Activated naive CD8-positive, alpha-beta T cell treated with anti-CD3 and anti-CD28 coated beads, Interleukin-2, amount 10 ng/mL, durations not matched to agents 7 days and 5 days (primary cell): Measurements from ENCODE around the gene LMOD3. TPM values are rescaled to one million over a fixed set of nuclear protein-coding genes. Genes with fewer than 3 reads are reported as not detected.

Experiments
- ATAC-seq: fragments of 150-1000 bp; cut with Tn5 transposase; one replicate; pipeline ENCODE4 v1.10.0; 2021; ENCODE audit warnings: low read depth, moderate library complexity
- POLR2A ChIA-PET: fragments of 350-600 bp; sonication (Branson Sonifier 250); formaldehyde crosslinking; loops from one replicate; lab custom pipeline; 2021; ENCODE audit warnings: antibody characterized with exemption; lab: Charles Lee
- DNase-seq: peaks from one replicate; pipeline ENCODE4 v3.0.0; 2021
- H3K27ac Mint-ChIP-seq: one replicate; pipeline ENCODE4 v1.8.0; 2022; ENCODE audit warnings: mild to moderate bottlenecking, mixed read lengths
- H3K27me3 Mint-ChIP-seq: one replicate; pipeline ENCODE4 v1.8.0; 2022; ENCODE audit warnings: mild to moderate bottlenecking, moderate library complexity, mixed read lengths
- H3K36me3 Mint-ChIP-seq: one replicate; pipeline ENCODE4 v1.8.0; 2021; ENCODE audit warnings: mild to moderate bottlenecking, mixed read lengths
- H3K4me1 Mint-ChIP-seq: one replicate; pipeline ENCODE4 v1.8.0; 2021; ENCODE audit warnings: mixed read lengths
- H3K4me3 Mint-ChIP-seq: one replicate; pipeline ENCODE4 v1.8.0; 2022; ENCODE audit warnings: mild to moderate bottlenecking, moderate library complexity, mixed read lengths
- H3K9me3 Mint-ChIP-seq: one replicate; pipeline ENCODE4 v1.8.0; 2021; ENCODE audit warnings: mixed read lengths
- total RNA-seq, 2 experiments: library from RNA; stranded (reverse); gene quantifications; one replicate each; pipeline ENCODE4 v1.2.3, GENCODE V29; 2021

The LMOD3 gene
- total RNA-seq, 2 experiments from 2014 or later = not detected

DNA sequence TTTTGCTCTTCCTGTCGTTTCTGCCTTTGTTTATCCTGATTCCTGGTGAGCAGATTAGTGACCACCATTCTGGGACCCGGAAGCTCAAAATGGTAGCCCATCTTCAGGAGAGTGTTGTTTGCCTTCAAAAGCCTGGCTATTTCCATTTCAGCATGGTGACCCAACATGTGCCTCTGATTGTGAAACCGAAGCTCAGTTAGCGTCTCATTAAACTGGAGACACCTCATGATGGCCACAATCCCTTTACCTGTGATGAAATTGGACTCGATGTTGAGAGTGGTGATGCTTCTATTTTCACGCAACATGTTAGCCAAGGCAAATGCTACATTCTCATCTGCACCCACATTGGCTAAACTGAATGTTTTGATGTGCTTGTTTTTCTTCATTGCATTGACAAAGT, 3.3 kb downstream of the LMOD3 start:
- no peak overlapping the region for H3K4me3 Mint-ChIP-seq
- ATAC-seq = no peak
- no peak overlapping the region for H3K27ac Mint-ChIP-seq
- no peak for DNase-seq
- H3K27me3 Mint-ChIP-seq = no peaks in the 10 kb centered on the region
- H3K9me3 Mint-ChIP-seq = no peaks in the 10 kb centered on the region
- H3K36me3 Mint-ChIP-seq = no peaks in the 10 kb centered on the region
- H3K4me1 Mint-ChIP-seq = peaks cover 5% of the 10 kb centered on the region
- POLR2A ChIA-PET = no interaction called here

DNA sequence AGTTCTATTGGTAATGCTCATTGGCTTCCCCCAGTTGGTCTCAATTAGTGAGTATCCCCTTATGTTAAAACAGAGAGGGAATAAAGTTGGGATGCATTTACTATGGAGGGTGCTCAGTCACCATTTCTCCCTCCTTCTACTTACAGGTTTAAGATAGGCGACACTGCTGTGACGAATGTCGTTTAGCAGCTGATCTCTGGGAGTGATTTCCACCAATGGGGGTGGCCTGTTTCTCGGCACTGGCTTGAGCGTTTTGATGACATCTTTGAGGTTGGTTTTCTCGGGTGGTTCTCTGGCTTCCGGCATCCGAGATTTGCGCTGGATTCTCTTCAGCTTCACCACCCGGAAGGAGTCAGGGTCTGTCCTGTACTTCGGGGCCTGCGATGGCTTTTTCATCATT, 3.8 kb downstream of the LMOD3 start:
- H3K9me3 Mint-ChIP-seq = no peaks in the 10 kb centered on the region
- POLR2A ChIA-PET = no interaction called here
- peaks cover 6% of the 10 kb centered on the region for H3K4me1 Mint-ChIP-seq
- H3K27me3 Mint-ChIP-seq = no peaks in the 10 kb centered on the region
- no peak overlapping the region for H3K27ac Mint-ChIP-seq
- H3K36me3 Mint-ChIP-seq = no peaks in the 10 kb centered on the region
- DNase-seq (no peak), ATAC-seq (no peak)
- H3K4me3 Mint-ChIP-seq = no peak overlapping the region

DNA sequence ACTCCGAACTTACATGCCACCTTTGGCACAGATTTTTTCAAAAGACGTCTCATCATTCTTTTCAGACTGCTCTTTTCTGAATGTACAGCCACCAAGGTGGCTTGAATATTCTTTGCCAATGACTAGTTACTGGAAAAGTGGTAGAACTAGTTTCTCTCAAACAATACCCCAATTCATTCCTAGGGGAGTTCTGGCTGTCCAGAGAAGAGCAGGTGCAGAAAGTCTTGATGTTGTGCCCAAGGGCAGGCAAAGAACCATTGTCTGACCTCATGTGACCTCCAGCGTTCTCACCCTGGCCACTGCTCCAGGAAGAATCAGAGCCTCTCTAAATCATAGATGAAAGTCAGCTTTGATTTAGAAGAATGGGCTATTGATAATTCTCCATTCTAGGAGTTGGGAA, 5.5 kb downstream of the LMOD3 start:
- ATAC-seq (no peak), DNase-seq (no peak)
- Mint-ChIP-seq H3K4me1 (peaks cover 7% of the 10 kb centered on the region), H3K36me3 (no peaks in the 10 kb centered on the region), H3K27ac (no peak overlapping the region), H3K27me3 (no peaks in the 10 kb centered on the region), H3K9me3 (no peaks in the 10 kb centered on the region), H3K4me3 (no peak overlapping the region)
- POLR2A ChIA-PET = no interaction called here

DNA sequence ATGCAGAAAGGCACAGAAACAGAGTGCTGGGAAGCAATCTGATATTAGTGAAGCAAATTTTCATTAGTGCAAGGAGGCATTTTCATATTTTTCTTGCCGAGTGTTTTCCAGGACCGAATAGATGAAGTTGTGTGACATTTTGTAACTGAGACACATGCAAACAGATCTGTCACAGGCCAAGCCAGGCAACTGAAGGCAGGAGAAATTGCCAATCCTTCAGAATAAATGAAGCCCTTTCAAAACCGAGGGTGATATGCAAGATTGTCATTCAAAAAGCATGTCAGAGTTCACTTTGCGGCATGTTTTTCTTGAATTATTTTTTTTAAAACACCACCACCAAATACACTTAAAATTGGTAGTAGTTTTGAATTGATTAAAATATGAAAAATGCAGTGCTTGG, 6.2 kb downstream of the LMOD3 start:
- H3K9me3 Mint-ChIP-seq = no peaks in the 10 kb centered on the region
- no peaks in the 10 kb centered on the region for H3K27me3 Mint-ChIP-seq
- H3K4me1 Mint-ChIP-seq = peaks cover 7% of the 10 kb centered on the region
- H3K27ac Mint-ChIP-seq = no peak overlapping the region
- no peak overlapping the region for H3K4me3 Mint-ChIP-seq
- ATAC-seq = no peak
- no peak for DNase-seq
- POLR2A ChIA-PET = no interaction called here
- H3K36me3 Mint-ChIP-seq = no peaks in the 10 kb centered on the region

DNA sequence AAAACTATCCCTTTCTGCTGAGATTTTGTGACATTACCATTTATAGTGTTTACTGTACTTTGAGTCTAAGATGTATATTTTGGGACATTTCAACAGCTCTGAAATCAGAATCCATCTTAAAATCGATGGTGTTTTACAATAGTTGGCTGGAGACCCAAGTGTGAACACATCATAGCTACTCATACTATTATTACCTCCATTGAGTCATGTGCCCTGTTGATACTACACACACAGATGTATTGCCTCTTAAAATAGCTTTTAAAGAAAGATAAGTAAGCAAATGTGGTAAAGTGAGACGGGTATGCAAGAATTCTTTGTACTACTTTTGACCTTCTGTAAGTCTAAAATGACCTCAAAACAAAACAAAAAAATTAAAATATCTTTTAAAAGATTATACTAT, 6.7 kb downstream of the LMOD3 start:
- Mint-ChIP-seq H3K9me3 (no peaks in the 10 kb centered on the region), H3K4me1 (peaks cover 5% of the 10 kb centered on the region), H3K36me3 (no peaks in the 10 kb centered on the region), H3K4me3 (no peak overlapping the region), H3K27ac (no peak overlapping the region), H3K27me3 (no peaks in the 10 kb centered on the region)
- no peak for DNase-seq
- no peak for ATAC-seq
- POLR2A ChIA-PET = no interaction called here

DNA sequence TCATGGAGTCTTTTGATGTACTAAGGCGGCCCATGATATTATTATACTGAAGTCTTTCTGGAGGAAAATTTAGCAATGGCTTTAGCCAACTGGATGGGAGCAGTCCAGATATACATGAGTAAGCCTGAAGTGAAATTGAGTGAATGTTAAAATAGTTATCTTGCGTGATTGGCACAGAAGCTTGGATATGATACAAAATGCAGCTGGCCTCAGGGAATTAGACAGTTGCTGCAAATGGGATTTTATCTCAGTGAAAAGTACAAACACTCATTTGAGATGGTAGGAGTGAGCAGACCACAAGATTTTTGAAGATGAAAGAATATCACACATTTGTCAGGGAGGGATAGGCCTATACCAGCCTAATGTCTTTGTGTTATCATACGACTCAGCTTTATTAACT, 8.9 kb downstream of the LMOD3 start:
- ATAC-seq (no peak), DNase-seq (no peak)
- POLR2A ChIA-PET = interaction anchor here (1.0 kb wide), 1 partner anchor 193 kb away, joined by 3 read pairs; no protein-coding TSS in a partner anchor
- Mint-ChIP-seq H3K36me3 (no peaks in the 10 kb centered on the region), H3K4me3 (no peak overlapping the region), H3K27ac (peak overlapping the region; percentile 4), H3K4me1 (peaks cover 2% of the 10 kb centered on the region), H3K9me3 (no peaks in the 10 kb centered on the region), H3K27me3 (no peaks in the 10 kb centered on the region)

DNA sequence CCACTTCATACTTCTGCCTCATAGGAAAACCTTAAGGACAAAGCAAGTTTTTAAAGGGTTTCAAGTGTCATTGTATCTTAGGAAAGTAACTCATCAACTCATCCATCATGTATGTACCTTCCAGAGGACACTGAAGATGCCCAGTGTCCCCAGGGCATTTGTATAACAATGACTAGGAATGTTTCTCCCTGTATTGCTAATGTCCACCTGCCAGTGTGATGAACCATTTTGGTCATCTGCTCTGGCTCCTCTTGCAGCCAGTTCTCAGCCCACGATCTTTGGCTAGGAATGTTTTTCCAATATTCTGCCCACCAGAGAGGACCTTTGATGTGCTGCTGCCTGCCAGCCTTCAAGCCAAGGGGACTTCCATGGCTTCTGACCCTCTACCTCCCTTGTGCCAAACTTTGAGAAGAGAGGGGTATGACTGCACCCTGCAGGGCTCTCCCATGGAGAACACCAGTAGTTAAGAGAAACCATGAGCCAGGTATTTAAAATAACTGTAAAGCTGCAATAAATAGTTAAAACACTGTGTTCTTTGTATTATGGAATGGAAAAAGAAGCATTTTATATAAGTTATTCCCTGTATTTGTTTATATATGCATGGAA, 11.4 kb downstream of the LMOD3 start:
- no peak overlapping the region for H3K27ac Mint-ChIP-seq
- H3K27me3 Mint-ChIP-seq = no peaks in the 10 kb centered on the region
- H3K36me3 Mint-ChIP-seq = peaks cover 6% of the 10 kb centered on the region
- H3K9me3 Mint-ChIP-seq = no peaks in the 10 kb centered on the region
- POLR2A ChIA-PET = no interaction called here
- H3K4me3 Mint-ChIP-seq = no peak overlapping the region
- ATAC-seq = no peak
- peaks cover 2% of the 10 kb centered on the region for H3K4me1 Mint-ChIP-seq
- DNase-seq = no peak

DNA sequence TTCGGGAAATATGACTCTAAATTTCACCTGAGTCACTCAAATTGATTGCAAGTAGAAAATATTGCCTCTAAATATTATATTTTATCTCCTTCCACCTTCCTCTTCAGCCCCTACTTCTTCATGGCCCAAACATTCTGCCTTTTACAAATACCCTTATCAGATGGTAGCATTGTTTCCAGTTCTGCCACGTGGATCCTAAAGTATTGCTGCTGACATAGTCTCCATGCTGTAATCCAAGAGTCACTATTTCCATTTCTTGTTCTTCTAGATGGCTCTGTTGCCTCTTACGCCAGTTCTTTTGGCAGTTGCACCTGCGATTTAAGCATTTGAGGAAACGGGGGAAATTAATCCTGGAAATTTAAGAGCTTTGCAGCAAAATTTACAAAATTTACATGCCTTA, 13.6 kb downstream of the LMOD3 start:
- Mint-ChIP-seq H3K4me3 (no peak overlapping the region), H3K4me1 (peaks cover 7% of the 10 kb centered on the region), H3K36me3 (peaks cover 16% of the 10 kb centered on the region), H3K27me3 (no peaks in the 10 kb centered on the region), H3K27ac (no peak overlapping the region), H3K9me3 (no peaks in the 10 kb centered on the region)
- POLR2A ChIA-PET = interaction anchor here (1.0 kb wide), 1 partner anchor 64 kb away, joined by 4 read pairs; no protein-coding TSS in a partner anchor
- DNase-seq (no peak), ATAC-seq (no peak)

DNA sequence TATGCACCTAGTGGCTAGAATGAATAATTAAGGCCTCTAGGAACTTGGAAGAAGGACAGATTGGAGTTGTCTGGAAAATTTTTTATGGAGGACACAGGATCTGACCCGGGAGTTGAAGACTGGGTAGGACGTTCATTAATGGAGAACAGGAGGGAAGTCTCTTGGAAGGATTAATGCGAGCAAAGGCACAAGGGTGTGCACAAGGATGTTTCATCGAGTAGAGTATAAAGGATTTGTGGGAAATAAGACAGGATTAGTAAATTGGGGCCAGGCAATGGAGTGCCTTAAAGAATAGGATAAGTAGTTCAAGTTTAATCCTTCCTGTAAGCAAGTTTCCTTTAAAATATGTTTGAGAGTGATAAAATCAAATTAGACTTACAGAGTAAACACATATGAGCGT, 14.6 kb downstream of the LMOD3 start:
- H3K27me3 Mint-ChIP-seq = no peaks in the 10 kb centered on the region
- H3K36me3 Mint-ChIP-seq = peaks cover 25% of the 10 kb centered on the region
- H3K27ac Mint-ChIP-seq = no peak overlapping the region
- no peaks in the 10 kb centered on the region for H3K9me3 Mint-ChIP-seq
- POLR2A ChIA-PET = interaction anchor here (0.8 to 1.5 kb wide), 2 partner anchors 13 to 24 kb away, joined by 3 read pairs; no protein-coding TSS in a partner anchor
- no peak overlapping the region for H3K4me3 Mint-ChIP-seq
- no peak for ATAC-seq
- DNase-seq = no peak
- H3K4me1 Mint-ChIP-seq = peaks cover 8% of the 10 kb centered on the region

DNA sequence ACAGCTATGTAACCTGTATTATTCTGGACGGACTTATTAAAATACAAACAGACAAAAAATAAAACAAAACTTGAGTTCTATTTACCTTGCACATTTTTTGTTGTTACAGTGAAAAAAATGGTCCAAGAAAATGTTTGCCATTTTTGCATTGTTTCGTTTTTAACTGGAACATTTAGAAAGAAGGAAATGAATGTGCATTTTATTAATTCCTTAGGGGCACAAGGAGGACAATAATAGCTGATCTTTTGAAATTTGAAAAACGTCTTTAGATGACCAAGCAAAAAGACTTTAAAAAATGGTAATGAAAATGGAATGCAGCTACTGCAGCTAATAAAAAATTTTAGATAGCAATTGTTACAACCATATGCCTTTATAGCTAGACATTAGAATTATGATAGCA, 17.1 kb downstream of the LMOD3 start:
- Mint-ChIP-seq H3K36me3 (peaks cover 39% of the 10 kb centered on the region), H3K4me3 (no peak overlapping the region), H3K27me3 (no peaks in the 10 kb centered on the region), H3K4me1 (peaks cover 19% of the 10 kb centered on the region), H3K9me3 (no peaks in the 10 kb centered on the region), H3K27ac (no peak overlapping the region)
- POLR2A ChIA-PET = interaction anchor here (0.8 kb wide), 1 partner anchor 11 kb away, joined by 3 read pairs; no protein-coding TSS in a partner anchor
- ATAC-seq = no peak
- DNase-seq = no peak

DNA sequence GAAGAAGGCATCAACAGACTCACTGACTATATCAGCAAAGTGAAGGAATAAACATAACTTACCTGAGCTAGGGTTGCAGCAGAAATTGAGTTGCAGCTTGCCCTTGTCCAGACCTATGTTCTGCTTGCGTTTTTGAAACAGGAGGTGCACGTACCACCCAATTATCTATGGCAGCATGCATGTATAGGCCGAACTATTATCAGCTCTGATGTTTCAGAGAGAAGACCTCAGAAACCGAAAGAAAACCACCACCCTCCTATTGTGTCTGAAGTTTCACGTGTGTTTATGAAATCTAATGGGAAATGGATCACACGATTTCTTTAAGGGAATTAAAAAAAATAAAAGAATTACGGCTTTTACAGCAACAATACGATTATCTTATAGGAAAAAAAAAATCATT, 17.8 kb downstream of the LMOD3 start:
- POLR2A ChIA-PET = no interaction called here
- DNase-seq (no peak), ATAC-seq (no peak)
- H3K4me1 Mint-ChIP-seq = peaks cover 22% of the 10 kb centered on the region
- H3K27ac Mint-ChIP-seq = no peak overlapping the region
- peaks cover 43% of the 10 kb centered on the region for H3K36me3 Mint-ChIP-seq
- no peaks in the 10 kb centered on the region for H3K9me3 Mint-ChIP-seq
- no peak overlapping the region for H3K4me3 Mint-ChIP-seq
- no peaks in the 10 kb centered on the region for H3K27me3 Mint-ChIP-seq

DNA sequence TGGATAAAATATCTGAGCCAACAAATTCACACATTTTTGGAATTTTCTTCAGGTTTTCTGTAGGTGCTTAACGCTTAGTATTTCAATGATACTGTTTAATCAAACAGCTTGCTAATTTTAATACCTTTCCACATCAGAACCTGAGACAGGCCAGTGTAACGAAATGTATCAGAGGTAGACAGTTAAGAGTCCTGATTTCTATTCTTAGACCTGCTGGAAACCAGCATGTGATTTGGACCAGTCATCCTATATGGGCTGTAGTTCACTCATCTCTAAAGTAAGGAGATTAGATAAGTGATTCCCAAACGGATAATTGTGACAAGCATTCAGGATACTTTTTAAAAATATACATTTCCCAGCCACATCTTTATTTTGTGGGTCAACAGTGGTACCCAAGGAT, 19.3 kb downstream of the LMOD3 start:
- H3K36me3 Mint-ChIP-seq = peaks cover 42% of the 10 kb centered on the region
- no peak for ATAC-seq

DNA sequence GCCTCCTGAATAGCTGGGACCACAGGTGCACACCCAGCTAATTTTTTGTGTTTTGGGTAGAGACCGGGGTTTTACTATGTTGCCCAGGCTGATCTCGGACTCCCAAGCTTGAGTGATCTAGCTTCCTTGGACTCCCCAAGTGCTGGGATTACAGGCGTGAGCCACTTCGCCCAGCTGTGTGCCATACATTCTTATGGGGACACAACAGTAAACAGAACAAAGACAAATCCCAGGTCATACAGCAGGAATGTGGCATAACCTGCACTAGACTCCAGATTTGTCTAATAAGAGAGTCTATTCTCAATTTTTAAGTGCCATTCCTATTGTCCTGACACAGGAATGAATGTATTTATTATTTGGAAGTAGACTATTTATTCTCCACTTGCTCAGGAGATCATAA, 20.0 kb downstream of the LMOD3 start:
- POLR2A ChIA-PET = interaction anchor here (0.6 to 1.4 kb wide), 2 partner anchors 11 to 18 kb away, joined by 3 to 4 read pairs; partner anchors contain the start of gene ARL6IP5
- Mint-ChIP-seq H3K4me1 (peaks cover 26% of the 10 kb centered on the region), H3K4me3 (no peak overlapping the region), H3K27me3 (no peaks in the 10 kb centered on the region), H3K27ac (no peak overlapping the region), H3K36me3 (peaks cover 46% of the 10 kb centered on the region), H3K9me3 (no peaks in the 10 kb centered on the region)
- no peak for DNase-seq
- no peak for ATAC-seq

More for the DNA sequence above, 19.3 kb downstream of the LMOD3 start:
- H3K9me3 Mint-ChIP-seq = no peaks in the 10 kb centered on the region
- POLR2A ChIA-PET = no interaction called here
- H3K27me3 Mint-ChIP-seq = no peaks in the 10 kb centered on the region
- H3K4me3 Mint-ChIP-seq = no peak overlapping the region
- H3K27ac Mint-ChIP-seq = no peak overlapping the region
- DNase-seq = no peak
- peaks cover 23% of the 10 kb centered on the region for H3K4me1 Mint-ChIP-seq

DNA sequence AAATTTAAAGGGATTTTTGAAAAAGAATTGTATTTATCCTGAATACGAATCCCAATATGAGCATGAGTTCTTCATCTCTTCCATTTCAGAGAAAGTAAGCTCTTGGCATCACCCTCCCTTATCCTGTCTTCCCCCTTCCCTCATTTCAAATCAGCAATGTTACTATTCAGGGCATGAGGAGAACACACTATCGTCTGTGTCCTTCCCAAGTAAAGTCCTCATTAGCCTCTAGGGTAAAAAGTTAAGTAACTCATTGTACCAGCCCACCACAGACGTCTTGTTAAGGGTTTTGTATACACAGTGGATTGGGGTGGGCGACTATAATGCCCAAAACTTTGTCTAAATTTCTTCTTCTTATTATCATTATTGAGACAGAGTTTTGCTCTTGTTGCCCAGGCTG, 22.8 kb downstream of the LMOD3 start:
- Mint-ChIP-seq H3K27ac (peak overlapping the region; percentile 35), H3K36me3 (peaks cover 50% of the 10 kb centered on the region), H3K9me3 (no peaks in the 10 kb centered on the region), H3K27me3 (no peaks in the 10 kb centered on the region), H3K4me1 (peaks cover 46% of the 10 kb centered on the region), H3K4me3 (no peak overlapping the region)
- ATAC-seq = no peak
- POLR2A ChIA-PET = interaction anchor here (0.9 to 1.8 kb wide), 3 partner anchors 14 to 52 kb away, joined by 3 to 11 read pairs (median 3); no protein-coding TSS in a partner anchor
- DNase-seq = no peak
